Ishikawa (cell line): ENCODE results near the gene IKZF4.
A peak's percentile ranks its signal among the peaks of the same experiment; 100 is the strongest.

Source experiments
- CREB1 ChIP-seq: IDR thresholded peaks from 2 replicates; pipeline ENCODE4 v1.6.1; 2012; ENCODE audit warnings: low read depth
- EP300 ChIP-seq: IDR thresholded peaks from 2 replicates; pipeline ENCODE4 v1.6.1; 2012; ENCODE audit warnings: borderline replicate concordance
- FOXM1 ChIP-seq: IDR thresholded peaks from 2 replicates; pipeline ENCODE4 v1.6.1; 2012; ENCODE audit warnings: low read depth, borderline replicate concordance
- MAX ChIP-seq: IDR thresholded peaks from 2 replicates; pipeline ENCODE4 v1.6.1; 2012
- NFIC ChIP-seq: IDR thresholded peaks from 2 replicates; pipeline ENCODE4 v1.6.1; 2012
- RAD21 ChIP-seq: IDR thresholded peaks from 2 replicates; pipeline ENCODE4 v1.6.1; 2012; ENCODE audit warnings: low read depth
- TAF1 ChIP-seq: IDR thresholded peaks from 2 replicates; pipeline ENCODE4 v1.6.1; 2012; ENCODE audit warnings: low read depth, mild to moderate bottlenecking
- TCF12 ChIP-seq: IDR thresholded peaks from 2 replicates; pipeline ENCODE4 v1.6.1; 2012; ENCODE audit warnings: low read depth
- TEAD4 ChIP-seq: IDR thresholded peaks from 2 replicates; pipeline ENCODE4 v1.6.1; 2012
- USF1 ChIP-seq: IDR thresholded peaks from 2 replicates; pipeline ENCODE4 v1.6.1; 2012
- YY1 ChIP-seq: IDR thresholded peaks from 2 replicates; pipeline ENCODE4 v1.6.1; 2012; ENCODE audit warnings: low read depth

GRCh38 chr12:56079723-56080555, 59.1 kb downstream of the IKZF4 start, which contains the start of gene ERBB3:
- TF ChIP-seq RAD21 (peak; percentile 5; the same call in 1 of the 2 replicates), TAF1 (peak; percentile 58), NFIC (no peak; the same call in 1 of the 2 replicates), TEAD4 (no peak; the same call in 1 of the 2 replicates), YY1 (no peak; the same call in none of the 2 replicates), MAX (peak; percentile 91), EP300 (no peak; the same call in none of the 2 replicates), FOXM1 (no peak), USF1 (peak; percentile 30; the same call in 1 of the 2 replicates), CREB1 (0 out of 2 replicates have a peak, but pooled peaks have one; percentile 7), TCF12 (peak; percentile 67)
